ENCODE results near the gene HTRA3.

HTRA3 gene

GRCh38 chr4:8269535-8270417, at the start of gene HTRA3:
Gene HTRA3, plus strand, starts transcription at chr4:8269754. Its CDS starts 215 bp downstream, at chr4:8269969.
- Mint-ChIP-seq H3K9me3 (no peaks in the 10 kb centered on the region), H3K27ac (no peak within 1 kb of the TSS), H3K4me3 (no peak within 1 kb of the TSS), H3K4me1 (no peaks in the 10 kb centered on the region), H3K36me3 (no peaks in the 10 kb centered on the region)
- DNase-seq (ENCODE audit: low spot score in 2 of 2) (no peak), ATAC-seq (no peak)

- ATAC-seq (no peak), DNase-seq (ENCODE audit: low spot score in 2 of 2) (no peak)
- H3K4me3 Mint-ChIP-seq: no peak overlapping the region
- no peaks in the 10 kb centered on the region for H3K9me3 Mint-ChIP-seq
- no peak overlapping the region for H3K27ac Mint-ChIP-seq
- peaks cover 47% of the 10 kb centered on the region for H3K4me1 Mint-ChIP-seq
- peaks cover 10% of the 10 kb centered on the region for H3K36me3 Mint-ChIP-seq
Observed at GRCh38 chr4:8220661-8221450, 48.7 kb upstream of the HTRA3 start.

GRCh38 chr4:8221476-8221875, 48.1 kb upstream of the HTRA3 start:
- DNase-seq (ENCODE audit: low spot score in 2 of 2) (no peak), ATAC-seq (peak; percentile 58)
- no peak overlapping the region for H3K4me3 Mint-ChIP-seq
- peaks cover 10% of the 10 kb centered on the region for H3K36me3 Mint-ChIP-seq
- no peaks in the 10 kb centered on the region for H3K9me3 Mint-ChIP-seq
- H3K4me1 Mint-ChIP-seq: peaks cover 47% of the 10 kb centered on the region
- H3K27ac Mint-ChIP-seq: no peak overlapping the region

- H3K9me3 Mint-ChIP-seq: no peaks in the 10 kb centered on the region
- DNase-seq (ENCODE audit: low spot score in 2 of 2) (no peak), ATAC-seq (no peak)
- H3K4me1 Mint-ChIP-seq: peaks cover 47% of the 10 kb centered on the region
- peaks cover 10% of the 10 kb centered on the region for H3K36me3 Mint-ChIP-seq
- no peak overlapping the region for H3K27ac Mint-ChIP-seq
- no peak overlapping the region for H3K4me3 Mint-ChIP-seq
Observed at GRCh38 chr4:8221985-8222384, 47.6 kb upstream of the HTRA3 start.

- DNase-seq (ENCODE audit: low spot score in 2 of 2) (no peak), ATAC-seq (no peak)
- Mint-ChIP-seq H3K27ac (no peak overlapping the region), H3K4me1 (peaks cover 47% of the 10 kb centered on the region), H3K4me3 (no peak overlapping the region), H3K9me3 (no peaks in the 10 kb centered on the region), H3K36me3 (peaks cover 10% of the 10 kb centered on the region)
Observed at GRCh38 chr4:8222609-8223388, 46.8 kb upstream of the HTRA3 start.

- no peak overlapping the region for H3K4me3 Mint-ChIP-seq
Observed at GRCh38 chr4:8224267-8224974, 45.1 kb upstream of the HTRA3 start.

GRCh38 chr4:8224975-8225625, 44.5 kb upstream of the HTRA3 start:
- H3K9me3 Mint-ChIP-seq: no peaks in the 10 kb centered on the region
- H3K4me1 Mint-ChIP-seq: peaks cover 57% of the 10 kb centered on the region
- DNase-seq (ENCODE audit: low spot score in 2 of 2) (no peak), ATAC-seq (no peak)
- H3K27ac Mint-ChIP-seq: no peak overlapping the region
- H3K4me3 Mint-ChIP-seq: no peak overlapping the region
- peaks cover 10% of the 10 kb centered on the region for H3K36me3 Mint-ChIP-seq

More at GRCh38 chr4:8224267-8224974, 45.1 kb upstream of the HTRA3 start:
- H3K4me1 Mint-ChIP-seq: peaks cover 57% of the 10 kb centered on the region
- no peak overlapping the region for H3K27ac Mint-ChIP-seq
- no peak for DNase-seq (ENCODE audit: low spot score in 2 of 2)
- H3K36me3 Mint-ChIP-seq: peaks cover 10% of the 10 kb centered on the region
- H3K9me3 Mint-ChIP-seq: no peaks in the 10 kb centered on the region
- no peak for ATAC-seq

GRCh38 chr4:8225706-8226443, 43.7 kb upstream of the HTRA3 start:
- H3K9me3 Mint-ChIP-seq: no peaks in the 10 kb centered on the region
- no peak for ATAC-seq
- H3K36me3 Mint-ChIP-seq: peaks cover 10% of the 10 kb centered on the region
- no peak overlapping the region for H3K4me3 Mint-ChIP-seq
- no peak for DNase-seq (ENCODE audit: low spot score in 2 of 2)
- peaks cover 56% of the 10 kb centered on the region for H3K4me1 Mint-ChIP-seq
- H3K27ac Mint-ChIP-seq: no peak overlapping the region

GRCh38 chr4:8227201-8227770, 42.3 kb upstream of the HTRA3 start:
- Mint-ChIP-seq H3K4me3 (no peak overlapping the region), H3K4me1 (peaks cover 42% of the 10 kb centered on the region), H3K36me3 (peaks cover 10% of the 10 kb centered on the region), H3K27ac (no peak overlapping the region), H3K9me3 (no peaks in the 10 kb centered on the region)
- no peak for ATAC-seq
- no peak for DNase-seq (ENCODE audit: low spot score in 2 of 2)

- H3K4me1 Mint-ChIP-seq: peaks cover 38% of the 10 kb centered on the region
Observed at GRCh38 chr4:8227771-8228318, 41.7 kb upstream of the HTRA3 start.

GRCh38 chr4:8228319-8229250, 41.0 kb upstream of the HTRA3 start:
- Mint-ChIP-seq H3K36me3 (peaks cover 2% of the 10 kb centered on the region), H3K4me1 (peaks cover 36% of the 10 kb centered on the region), H3K9me3 (no peaks in the 10 kb centered on the region), H3K4me3 (peak overlapping the region; percentile 52), H3K27ac (peak overlapping the region; percentile 78)
- peak; percentile 90 for ATAC-seq
- DNase-seq (ENCODE audit: low spot score in 2 of 2): peak; percentile 45 to 78

More at GRCh38 chr4:8227771-8228318, 41.7 kb upstream of the HTRA3 start:
- ATAC-seq: no peak
- H3K27ac Mint-ChIP-seq: no peak overlapping the region
- H3K36me3 Mint-ChIP-seq: peaks cover 9% of the 10 kb centered on the region
- no peak for DNase-seq (ENCODE audit: low spot score in 2 of 2)
- H3K4me3 Mint-ChIP-seq: no peak overlapping the region
- H3K9me3 Mint-ChIP-seq: no peaks in the 10 kb centered on the region

GRCh38 chr4:8229331-8229975, 40.1 kb upstream of the HTRA3 start:
- Mint-ChIP-seq H3K27ac (peak overlapping the region; percentile 78), H3K4me3 (peak overlapping the region; percentile 52), H3K9me3 (no peaks in the 10 kb centered on the region), H3K4me1 (peaks cover 30% of the 10 kb centered on the region), H3K36me3 (no peaks in the 10 kb centered on the region)
- DNase-seq (ENCODE audit: low spot score in 2 of 2) (no peak), ATAC-seq (peak; percentile 11)
